Measurements from ENCODE around the gene FMR1NB. TPM values are rescaled to one million over a fixed set of nuclear protein-coding genes. Genes with fewer than 3 reads are reported as not detected.

The FMR1NB gene
- total RNA-seq (2011; cell fraction: chromatin; rRNA removed; ENCODE audit: low replicate concordance), result 2.8 and 3.4 TPM in 2 replicates
- 3.2 and 4.3 TPM in 2 replicates for total RNA-seq (2011; cell fraction: nucleolus; rRNA removed)
- total RNA-seq (2011; cell fraction: nucleoplasm; rRNA removed), result 3.6 and 4.0 TPM in 2 replicates
- total RNA-seq (2014; rRNA removed), result 5.5 and 7.7 TPM in 2 replicates
- 5.1 and 5.6 TPM in 2 replicates for total RNA-seq (2014; rRNA removed; fragmentation: Illumina TruSeq; extraction: Trizol)
- 3.9 and 4.0 TPM in 2 replicates for total RNA-seq (2015; rRNA removed; fragmentation: Illumina TruSeq; extraction: Trizol)
- total RNA-seq (2021), result 3.5 and 3.8 TPM in 2 replicates
- polyA plus RNA-seq (2011; rRNA removed), result 0.54 and 2.3 TPM in 2 replicates
- polyA plus RNA-seq (2011; cell fraction: cytosol; rRNA removed), result 0.52 and 1.8 TPM in 2 replicates
- polyA plus RNA-seq (2011; cell fraction: nucleus; rRNA removed), result 0.15 and 1.2 TPM in 2 replicates
- polyA plus RNA-seq (2012), result 4.2 and 7.6 TPM in 2 replicates
- 3.8 and 4.1 TPM in 2 replicates for polyA plus RNA-seq (2014; fragmentation: Illumina TruSeq; extraction: Trizol)
- polyA plus RNA-seq (2014; fragmentation: Nextera tagmentation; extraction: Ambion mirVana), result 10 to 100 TPM; 11.5 to 13.2 TPM
- polyA plus RNA-seq (2014; rRNA removed), result 2.6 and 5.1 TPM in 2 replicates
- 1.0 and 2.0 TPM in 2 replicates for polyA minus RNA-seq (2011; rRNA and poly(A)+ RNA removed)
- polyA minus RNA-seq (2011; cell fraction: cytosol; rRNA and poly(A)+ RNA removed), result 0.86 TPM in 1 of 2 replicates, not detected in the other
- 0.33 and 2.2 TPM in 2 replicates for polyA minus RNA-seq (2011; cell fraction: nucleus; rRNA and poly(A)+ RNA removed)
- Bru-seq, nascent RNA, result percentile 51 among the genes with signal in this experiment
- percentile 53 among the genes with signal in this experiment for BruChase-seq, experiment 1, labeled RNA remaining after a 2-hour chase
- percentile 49 among the genes with signal in this experiment for BruChase-seq, experiment 2, labeled RNA remaining after a 6-hour chase
- long read RNA-seq, experiment 1, transcript FMR1NB-201 (6 exons, 1,021 nt), result major isoform, 6 of 11 reads
- long read RNA-seq, experiment 1, partial matches to known transcripts, result 5 of 11 reads
- long read RNA-seq, experiment 1, other reads (novel, unspliced or antisense), result 0 of 11 reads
- long read RNA-seq, experiment 2, partial matches to known transcripts, result 0 of 1 reads
- long read RNA-seq, experiment 2, other reads (novel, unspliced or antisense), result 0 of 1 reads
- long read RNA-seq, experiment 3, transcript FMR1NB-201 (6 exons, 1,021 nt), result major isoform, 5 of 6 reads
- long read RNA-seq, experiment 3, partial matches to known transcripts, result 0 of 6 reads
- long read RNA-seq, experiment 3, other reads (novel, unspliced or antisense), result 1 of 6 reads

DNA sequence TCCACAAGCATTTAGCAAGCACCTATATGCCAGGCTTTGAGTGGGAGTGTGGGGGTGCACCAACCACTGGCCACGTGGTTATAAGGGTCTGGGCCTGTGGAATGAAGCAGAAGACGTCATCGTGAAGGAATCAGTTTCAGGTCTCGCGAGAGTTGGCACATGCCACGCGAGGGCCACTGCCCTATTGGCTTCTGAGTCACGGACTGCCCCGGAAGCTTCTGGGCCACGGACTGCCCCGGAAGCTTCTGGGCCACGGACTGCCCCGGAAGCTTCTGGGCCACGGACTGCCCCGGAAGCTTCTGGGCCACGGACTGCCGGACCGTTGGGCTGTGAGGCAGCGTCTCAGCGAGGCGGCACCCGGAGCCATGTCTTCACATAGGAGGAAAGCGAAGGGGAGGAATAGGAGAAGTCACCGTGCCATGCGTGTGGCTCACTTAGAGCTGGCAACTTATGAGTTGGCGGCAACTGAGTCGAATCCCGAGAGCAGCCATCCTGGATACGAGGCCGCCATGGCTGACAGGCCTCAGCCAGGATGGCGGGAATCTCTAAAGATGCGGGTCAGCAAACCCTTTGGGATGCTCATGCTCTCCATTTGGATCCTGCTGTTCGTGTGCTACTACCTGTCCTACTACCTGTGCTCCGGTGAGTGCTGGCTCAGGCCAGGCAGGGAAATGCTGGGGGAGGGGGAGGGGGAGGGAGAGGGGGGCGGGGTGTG is at the start of gene FMR1NB:
FMR1NB (plus strand) TSS at position 300 of the 715 bp plus-strand sequence; CDS start at position 366, 66 bp downstream.
- no peaks in the 10 kb centered on the region for H3K9me1 ChIP-seq (ENCODE audit: control insufficient read depth, insufficient read depth, low read length)
- H3K9ac ChIP-seq (ENCODE audit: insufficient read depth in 1 of 2, low read depth in 2 of 2, low read length in 2 of 2), result no peak within 1 kb of the TSS; a peak in 1 of 4 replicates
- peak within 1 kb of the TSS; percentile 29; the same call in 1 of the 2 replicates for H3K4me3 ChIP-seq
- FAIRE-seq, result no peak
- peak within 1 kb of the TSS; percentile 41; the same call in 1 of the 2 replicates for H3K4me2 ChIP-seq (ENCODE audit: insufficient read depth, low read length)
- peaks cover 0 to 5% of the 10 kb centered on the region in 2 experiments; a peak in 1 of 5 replicates for H3K4me1 ChIP-seq (replicated peaks in 1 of 2; ENCODE audit: control insufficient read depth in 2 of 2, insufficient read depth in 2 of 2, low read length in 2 of 2)
- H4K20me1 ChIP-seq (replicated peaks; ENCODE audit: control insufficient read depth, insufficient read depth, low read length), result no peaks in the 10 kb centered on the region
- peak; percentile 77 for ATAC-seq
- H3K79me2 ChIP-seq (ENCODE audit: control insufficient read depth, insufficient read depth, low read length), result peaks cover 16% of the 10 kb centered on the region; the same call in 2 of the 3 replicates
- no TSS peak for BruUV-seq (replicated peaks)
- intact Hi-C loops (cut with micrococcal nuclease) (no loop called here), in situ Hi-C loops (cut with MboI) (no loop called here)
- peak within 1 kb of the TSS; percentile 66 for H2AFZ ChIP-seq (ENCODE audit: low read depth, low read length)
- H3K9me3 ChIP-seq (replicated peaks; ENCODE audit: control insufficient read depth, insufficient read depth, low read depth, low read length), result no peaks in the 10 kb centered on the region
- 36% methylated on average over 13 of the region's 35 CpGs for WGBS (ENCODE audit: insufficient coverage, low coverage, missing lambda C conversion rate)
- DNase-seq (ENCODE audit: extremely low read depth in 1 of 4, low spot score in 3 of 4), result peak; percentile 12 to 33 (median 14)
- peak within 1 kb of the TSS; percentile 44; the same call in 1 of the 3 replicates for H3K27ac ChIP-seq (ENCODE audit: extremely low read depth, low read depth, low read length)
- ChIA-PET POLR2A (interaction anchor here (0.6 kb wide), 1 partner anchor 100 kb away, joined by 3 read pairs; no protein-coding TSS in a partner anchor), CTCF (ENCODE audit: low intra/inter-chr PET ratio) (no interaction called here)
- no peaks in the 10 kb centered on the region for H3K27me3 ChIP-seq (ENCODE audit: control insufficient read depth in 2 of 2, insufficient read depth in 2 of 2, low read length in 2 of 2)
- H3K36me3 ChIP-seq (ENCODE audit: control insufficient read depth, insufficient read depth, low read length), result no peaks in the 10 kb centered on the region
- TF ChIP-seq CBFA2T2 (conservative IDR thresholded peaks at IDR 0.05), result no peak
- TF ChIP-seq ZC3H4 (CRISPR knock-in tag; IDR thresholded peaks at IDR 0.05; ENCODE audit: borderline replicate concordance), result no peak
- TF ChIP-seq ZBTB40 (IDR thresholded peaks at IDR 0.05), result peak; percentile 82
- TF ChIP-seq ZBTB40 (CRISPR knock-in tag; IDR thresholded peaks at IDR 0.05), result no peak
- TF ChIP-seq ZNF212 (CRISPR knock-in tag; IDR thresholded peaks at IDR 0.05), result no peak
- TF ChIP-seq TSC22D4 (tag; IDR thresholded peaks at IDR 0.05), result no peak
- no peak for TF ChIP-seq LARP7 (IDR thresholded peaks at IDR 0.05)
- peak; percentile 65; the same call in 1 of the 2 replicates for TF ChIP-seq L3MBTL2 (IDR thresholded peaks at IDR 0.05)
